SK-N-SH treated with all-trans-retinoic acid at 6 μM for 48 hours (cell line): ENCODE data around the gene RRAD.

Source experiments
- ATAC-seq: fragments of 200-7000 bp; cut with Tn5 transposase; 3 replicates; pipeline ENCODE4 v1.9.1; 2020; ENCODE audit warnings: mild to moderate bottlenecking, moderate library complexity
- ARNTL ChIP-seq: fragments of 450-650 bp; formaldehyde crosslinking; IDR thresholded peaks from 2 replicates; pipeline ENCODE4 v1.5.0; 2020; ENCODE audit warnings: low read depth, mild to moderate bottlenecking, moderate library complexity, borderline replicate concordance
- BACH2 ChIP-seq: fragments of 250-450 bp; sonication (Bioruptor Pico); IDR thresholded peaks from 2 replicates; pipeline ENCODE4 v1.9.0; 2021; ENCODE audit warnings: mild to moderate bottlenecking, borderline replicate concordance
- CSDC2 ChIP-seq: fragments of 250-450 bp; sonication (Bioruptor Pico); IDR thresholded peaks from 2 replicates; pipeline ENCODE4 v1.5.0; 2020; ENCODE audit warnings: mild to moderate bottlenecking, moderate library complexity
- ESRRG ChIP-seq: fragments of 250-450 bp; sonication (Bioruptor Pico); IDR thresholded peaks from 2 replicates; pipeline ENCODE4 v1.6.1; 2021; ENCODE audit warnings: mild to moderate bottlenecking
- GLIS3 ChIP-seq: fragments of 250-450 bp; sonication (Bioruptor Pico); IDR thresholded peaks from 2 replicates; pipeline ENCODE4 v1.5.0; 2020; ENCODE audit warnings: mild to moderate bottlenecking, moderate library complexity
- ISL1 ChIP-seq: fragments of 250-450 bp; sonication (Bioruptor Pico); IDR thresholded peaks from 2 replicates; pipeline ENCODE4 v2.1.2; 2022; ENCODE audit warnings: mild to moderate bottlenecking, moderate library complexity
- OSR1 ChIP-seq: fragments of 250-450 bp; sonication (Bioruptor Pico); IDR thresholded peaks from 2 replicates; pipeline ENCODE4 v1.8.0; 2022; ENCODE audit warnings: moderate library complexity, mild to moderate bottlenecking, inconsistent platforms
- RARB ChIP-seq: fragments of 250-450 bp; sonication (Bioruptor Pico); IDR thresholded peaks from 2 replicates; pipeline ENCODE4 v1.8.0; 2021; ENCODE audit warnings: mild to moderate bottlenecking, moderate library complexity
- TCF4 ChIP-seq: fragments of 250-450 bp; sonication (Bioruptor Pico); IDR thresholded peaks from 2 replicates; pipeline ENCODE4 v1.8.0; 2021; ENCODE audit warnings: mild to moderate bottlenecking, moderate library complexity, borderline replicate concordance
- TOX ChIP-seq: fragments of 250-450 bp; sonication (Bioruptor Pico); IDR thresholded peaks from 2 replicates; pipeline ENCODE4 v1.8.0; 2021; ENCODE audit warnings: mild to moderate bottlenecking, moderate library complexity, borderline replicate concordance
- ZC3H10 ChIP-seq: fragments of 250-450 bp; sonication (Bioruptor Pico); IDR thresholded peaks from 2 replicates; pipeline ENCODE4 v1.5.1; 2021; ENCODE audit warnings: mild to moderate bottlenecking, moderate library complexity
- ZFP3 ChIP-seq: fragments of 250-450 bp; sonication (Bioruptor Pico); IDR thresholded peaks from 2 replicates; pipeline ENCODE4 v1.5.0; 2020; ENCODE audit warnings: mild to moderate bottlenecking, moderate library complexity
- ZFP30 ChIP-seq: fragments of 450-650 bp; formaldehyde crosslinking; IDR thresholded peaks from 2 replicates; pipeline ENCODE4 v1.5.0; 2022; ENCODE audit warnings: mild to moderate bottlenecking, moderate library complexity
- ZNF565 ChIP-seq: fragments of 450-650 bp; formaldehyde crosslinking; conservative IDR thresholded peaks from 2 replicates; pipeline ENCODE4 v1.5.0; 2020; ENCODE audit warnings: low read depth, mild to moderate bottlenecking, moderate library complexity
- ZNF8 ChIP-seq: fragments of 450-650 bp; formaldehyde crosslinking; IDR thresholded peaks from 2 replicates; pipeline ENCODE4 v1.5.0; 2020; ENCODE audit warnings: mild to moderate bottlenecking, moderate library complexity
- TF ChIP-seq, protein P1 (sequence below): fragments of 250-450 bp; sonication (Bioruptor Pico); IDR thresholded peaks from 2 replicates; pipeline ENCODE4 v1.8.0; 2021; ENCODE audit warnings: low read depth, mild to moderate bottlenecking, moderate library complexity, borderline replicate concordance
- TF ChIP-seq, protein P2 (sequence below): fragments of 250-450 bp; sonication (Bioruptor Pico); IDR thresholded peaks from 2 replicates; pipeline ENCODE4 v1.5.1; 2021; ENCODE audit warnings: mild to moderate bottlenecking, moderate library complexity
- TF ChIP-seq, protein P3 (sequence below): fragments of 250-450 bp; sonication (Bioruptor Pico); IDR thresholded peaks from 2 replicates; pipeline ENCODE4 v1.5.0; 2020; ENCODE audit warnings: mild to moderate bottlenecking, moderate library complexity
- TF ChIP-seq, protein P4 (sequence below): fragments of 250-450 bp; sonication (Bioruptor Pico); IDR thresholded peaks from 2 replicates; pipeline ENCODE4 v1.8.0; 2020; ENCODE audit warnings: mild to moderate bottlenecking, moderate library complexity, borderline replicate concordance

The RRAD gene

DNA sequence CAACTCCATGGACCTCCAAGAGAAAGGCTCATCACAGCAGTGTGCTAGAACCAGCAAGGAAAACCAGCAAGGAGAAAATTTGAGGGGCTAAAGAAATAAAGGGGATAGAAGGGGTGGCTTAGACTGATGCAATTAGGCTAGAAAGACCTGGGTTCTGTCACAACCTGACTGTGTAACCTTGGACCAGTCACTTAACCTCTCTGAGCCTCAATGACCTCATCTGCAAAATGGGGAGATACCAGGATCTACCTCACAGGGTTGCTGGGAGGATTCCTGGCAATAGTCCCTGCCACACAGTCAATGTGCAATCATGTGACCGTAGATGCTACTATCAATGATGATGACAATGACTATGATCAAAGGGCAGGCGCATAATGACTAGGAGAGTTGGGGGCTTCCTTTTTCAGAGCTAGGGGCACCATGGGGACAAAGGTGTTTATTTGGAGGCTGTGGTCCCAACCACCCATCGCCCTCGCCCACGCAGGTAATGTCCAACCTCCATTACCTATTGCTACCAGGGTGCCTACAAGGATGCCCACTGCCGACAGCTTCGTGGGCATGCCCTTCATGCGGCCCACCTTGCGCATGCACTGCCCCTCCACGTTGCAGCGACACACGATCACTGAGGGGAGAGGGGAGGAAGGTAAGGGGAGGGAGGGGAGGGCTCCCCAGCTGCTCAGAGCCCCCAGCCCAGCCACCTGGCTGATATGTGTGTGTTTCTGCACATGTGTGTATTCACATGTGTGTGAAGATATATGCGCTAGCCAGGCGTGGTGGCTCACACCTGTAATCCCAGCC is 16.4 kb downstream of the RRAD start (continued):
- TF ChIP-seq, protein P1, sequence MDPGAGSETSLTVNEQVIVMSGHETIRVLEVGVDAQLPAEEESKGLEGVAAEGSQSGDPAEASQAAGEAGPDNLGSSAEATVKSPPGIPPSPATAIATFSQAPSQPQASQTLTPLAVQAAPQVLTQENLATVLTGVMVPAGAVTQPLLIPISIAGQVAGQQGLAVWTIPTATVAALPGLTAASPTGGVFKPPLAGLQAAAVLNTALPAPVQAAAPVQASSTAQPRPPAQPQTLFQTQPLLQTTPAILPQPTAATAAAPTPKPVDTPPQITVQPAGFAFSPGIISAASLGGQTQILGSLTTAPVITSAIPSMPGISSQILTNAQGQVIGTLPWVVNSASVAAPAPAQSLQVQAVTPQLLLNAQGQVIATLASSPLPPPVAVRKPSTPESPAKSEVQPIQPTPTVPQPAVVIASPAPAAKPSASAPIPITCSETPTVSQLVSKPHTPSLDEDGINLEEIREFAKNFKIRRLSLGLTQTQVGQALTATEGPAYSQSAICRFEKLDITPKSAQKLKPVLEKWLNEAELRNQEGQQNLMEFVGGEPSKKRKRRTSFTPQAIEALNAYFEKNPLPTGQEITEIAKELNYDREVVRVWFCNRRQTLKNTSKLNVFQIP (CRISPR knock-in tag), result no peak
- TF ChIP-seq, all 23 proteins: peak for 0

DNA sequence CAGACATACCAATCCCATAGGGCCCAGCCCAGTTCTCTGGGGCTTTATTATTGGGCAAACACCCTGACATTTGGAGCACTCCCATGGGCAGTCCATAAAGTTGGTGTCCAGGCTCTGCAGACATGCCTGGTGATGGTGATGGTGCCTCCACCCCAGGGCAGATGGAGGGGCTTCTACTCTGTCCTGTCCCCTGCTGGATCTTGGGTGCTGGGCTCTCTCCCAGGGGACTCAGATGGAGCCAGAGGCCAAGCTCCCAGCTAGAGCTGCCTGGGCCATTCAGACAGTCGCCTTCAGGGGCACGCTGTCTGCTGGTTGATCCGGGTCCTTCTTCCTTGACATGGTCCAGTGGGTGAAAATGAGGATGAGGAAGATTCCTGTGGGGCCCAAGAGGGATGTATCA is 17.2 kb downstream of the RRAD start:
- no peak for ATAC-seq
- TF ChIP-seq BACH2 (CRISPR knock-in tag) (no peak), RARB (CRISPR knock-in tag) (no peak), ZFP3 (CRISPR knock-in tag) (no peak), TOX (CRISPR knock-in tag) (no peak), ZFP30 (no peak)
- TF ChIP-seq, protein P2, sequence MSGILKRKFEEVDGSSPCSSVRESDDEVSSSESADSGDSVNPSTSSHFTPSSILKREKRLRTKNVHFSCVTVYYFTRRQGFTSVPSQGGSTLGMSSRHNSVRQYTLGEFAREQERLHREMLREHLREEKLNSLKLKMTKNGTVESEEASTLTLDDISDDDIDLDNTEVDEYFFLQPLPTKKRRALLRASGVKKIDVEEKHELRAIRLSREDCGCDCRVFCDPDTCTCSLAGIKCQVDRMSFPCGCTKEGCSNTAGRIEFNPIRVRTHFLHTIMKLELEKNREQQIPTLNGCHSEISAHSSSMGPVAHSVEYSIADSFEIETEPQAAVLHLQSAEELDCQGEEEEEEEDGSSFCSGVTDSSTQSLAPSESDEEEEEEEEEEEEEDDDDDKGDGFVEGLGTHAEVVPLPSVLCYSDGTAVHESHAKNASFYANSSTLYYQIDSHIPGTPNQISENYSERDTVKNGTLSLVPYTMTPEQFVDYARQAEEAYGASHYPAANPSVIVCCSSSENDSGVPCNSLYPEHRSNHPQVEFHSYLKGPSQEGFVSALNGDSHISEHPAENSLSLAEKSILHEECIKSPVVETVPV, result no peak

DNA sequence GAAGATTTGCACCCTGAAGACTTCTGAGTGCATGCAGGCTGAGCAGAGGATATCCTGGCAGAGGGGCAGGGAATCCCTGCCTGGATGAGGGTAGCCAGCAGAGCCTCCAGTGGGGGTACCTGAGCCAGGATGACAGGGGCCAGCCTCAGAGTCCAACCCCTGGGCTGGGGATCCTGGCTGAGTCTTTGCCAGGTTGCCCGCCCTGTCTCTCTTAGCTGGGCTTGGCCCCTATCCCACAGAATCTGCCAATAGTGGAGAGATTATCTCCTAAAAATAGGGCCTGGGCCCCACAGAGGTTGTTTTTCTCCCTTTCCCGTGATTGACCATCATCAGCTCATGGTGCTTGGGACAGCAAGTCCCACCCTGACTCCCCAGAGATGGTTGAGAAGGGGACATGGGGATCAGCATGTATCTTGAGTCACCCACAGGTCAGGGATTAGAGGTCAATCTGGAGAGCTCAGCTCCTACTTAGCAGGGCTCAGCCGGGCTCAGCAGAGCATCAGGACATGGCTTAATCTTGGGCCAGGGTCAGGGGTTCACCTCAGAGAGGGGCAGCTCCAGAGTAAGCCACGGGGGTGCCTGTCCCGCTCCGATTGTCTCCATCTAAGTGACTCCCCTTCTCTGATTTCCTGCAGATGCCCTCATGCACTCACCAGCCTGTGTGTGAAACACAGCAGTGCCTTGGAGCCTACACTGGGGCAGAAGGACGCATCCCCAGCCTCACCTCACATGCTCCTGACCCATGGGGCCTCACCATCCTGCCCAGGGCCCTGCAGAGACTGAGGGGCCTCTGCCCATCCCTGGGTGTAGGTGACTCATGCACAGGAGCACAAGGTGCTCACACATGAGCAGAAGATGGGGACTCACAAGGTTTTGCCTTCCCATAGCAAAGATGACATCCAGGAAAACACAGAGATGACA is 18.2 kb downstream of the RRAD start:
- TF ChIP-seq ZNF8, result no peak
- TF ChIP-seq, protein P3, sequence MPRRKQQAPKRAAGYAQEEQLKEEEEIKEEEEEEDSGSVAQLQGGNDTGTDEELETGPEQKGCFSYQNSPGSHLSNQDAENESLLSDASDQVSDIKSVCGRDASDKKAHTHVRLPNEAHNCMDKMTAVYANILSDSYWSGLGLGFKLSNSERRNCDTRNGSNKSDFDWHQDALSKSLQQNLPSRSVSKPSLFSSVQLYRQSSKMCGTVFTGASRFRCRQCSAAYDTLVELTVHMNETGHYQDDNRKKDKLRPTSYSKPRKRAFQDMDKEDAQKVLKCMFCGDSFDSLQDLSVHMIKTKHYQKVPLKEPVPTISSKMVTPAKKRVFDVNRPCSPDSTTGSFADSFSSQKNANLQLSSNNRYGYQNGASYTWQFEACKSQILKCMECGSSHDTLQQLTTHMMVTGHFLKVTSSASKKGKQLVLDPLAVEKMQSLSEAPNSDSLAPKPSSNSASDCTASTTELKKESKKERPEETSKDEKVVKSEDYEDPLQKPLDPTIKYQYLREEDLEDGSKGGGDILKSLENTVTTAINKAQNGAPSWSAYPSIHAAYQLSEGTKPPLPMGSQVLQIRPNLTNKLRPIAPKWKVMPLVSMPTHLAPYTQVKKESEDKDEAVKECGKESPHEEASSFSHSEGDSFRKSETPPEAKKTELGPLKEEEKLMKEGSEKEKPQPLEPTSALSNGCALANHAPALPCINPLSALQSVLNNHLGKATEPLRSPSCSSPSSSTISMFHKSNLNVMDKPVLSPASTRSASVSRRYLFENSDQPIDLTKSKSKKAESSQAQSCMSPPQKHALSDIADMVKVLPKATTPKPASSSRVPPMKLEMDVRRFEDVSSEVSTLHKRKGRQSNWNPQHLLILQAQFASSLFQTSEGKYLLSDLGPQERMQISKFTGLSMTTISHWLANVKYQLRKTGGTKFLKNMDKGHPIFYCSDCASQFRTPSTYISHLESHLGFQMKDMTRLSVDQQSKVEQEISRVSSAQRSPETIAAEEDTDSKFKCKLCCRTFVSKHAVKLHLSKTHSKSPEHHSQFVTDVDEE (CRISPR knock-in tag), result no peak
- no peak for TF ChIP-seq ZNF565 (CRISPR knock-in tag)
- no peak for TF ChIP-seq ESRRG (CRISPR knock-in tag)
- no peak for TF ChIP-seq ZC3H10 (CRISPR knock-in tag)
- no peak for TF ChIP-seq OSR1 (CRISPR knock-in tag)
- TF ChIP-seq, protein P4, sequence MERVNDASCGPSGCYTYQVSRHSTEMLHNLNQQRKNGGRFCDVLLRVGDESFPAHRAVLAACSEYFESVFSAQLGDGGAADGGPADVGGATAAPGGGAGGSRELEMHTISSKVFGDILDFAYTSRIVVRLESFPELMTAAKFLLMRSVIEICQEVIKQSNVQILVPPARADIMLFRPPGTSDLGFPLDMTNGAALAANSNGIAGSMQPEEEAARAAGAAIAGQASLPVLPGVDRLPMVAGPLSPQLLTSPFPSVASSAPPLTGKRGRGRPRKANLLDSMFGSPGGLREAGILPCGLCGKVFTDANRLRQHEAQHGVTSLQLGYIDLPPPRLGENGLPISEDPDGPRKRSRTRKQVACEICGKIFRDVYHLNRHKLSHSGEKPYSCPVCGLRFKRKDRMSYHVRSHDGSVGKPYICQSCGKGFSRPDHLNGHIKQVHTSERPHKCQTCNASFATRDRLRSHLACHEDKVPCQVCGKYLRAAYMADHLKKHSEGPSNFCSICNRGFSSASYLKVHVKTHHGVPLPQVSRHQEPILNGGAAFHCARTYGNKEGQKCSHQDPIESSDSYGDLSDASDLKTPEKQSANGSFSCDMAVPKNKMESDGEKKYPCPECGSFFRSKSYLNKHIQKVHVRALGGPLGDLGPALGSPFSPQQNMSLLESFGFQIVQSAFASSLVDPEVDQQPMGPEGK (CRISPR knock-in tag), result no peak
- no peak for ATAC-seq

DNA sequence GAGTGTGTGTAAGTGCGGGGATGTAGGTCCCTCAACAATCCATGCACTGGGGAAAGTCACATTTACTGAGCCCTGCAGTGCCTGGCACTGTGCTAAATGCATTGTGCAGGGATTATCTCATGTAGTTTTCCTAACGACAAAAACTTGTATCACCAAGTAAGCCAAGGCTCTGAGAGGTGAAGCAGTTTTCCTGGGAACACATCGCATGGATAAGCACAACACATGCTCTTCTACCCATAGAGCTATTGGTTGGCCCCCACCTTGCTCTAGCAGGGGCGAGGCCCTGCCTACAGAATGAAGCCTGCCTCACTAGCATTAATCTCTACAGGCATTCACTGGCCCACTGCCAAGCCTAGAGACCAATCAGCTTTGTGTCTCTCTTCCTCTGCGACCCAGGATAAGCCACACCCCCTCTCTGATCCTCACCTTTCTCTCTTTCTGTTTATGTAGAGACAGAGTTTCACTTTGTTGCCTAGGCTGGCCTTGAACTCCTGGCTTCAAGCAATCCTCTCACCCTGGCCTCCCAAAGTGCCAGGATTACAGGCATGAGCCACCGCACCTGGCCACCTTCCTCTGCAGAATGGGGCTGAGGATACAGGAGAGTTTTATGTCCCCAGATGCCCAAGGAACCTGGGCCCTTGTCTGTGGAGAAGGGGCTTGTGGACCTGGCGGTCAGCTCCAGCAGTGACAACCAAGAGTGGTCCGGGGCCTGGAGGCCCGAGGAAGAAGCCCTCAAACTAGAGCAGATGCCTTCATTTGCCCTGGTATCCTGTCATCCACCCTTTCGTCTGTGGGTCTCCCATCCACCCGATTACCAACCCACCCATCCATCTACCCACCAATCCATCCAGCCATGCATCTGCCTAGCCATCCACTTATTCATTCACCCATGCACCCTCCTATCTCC is 19.4 kb downstream of the RRAD start:
- ATAC-seq, result no peak
- TF ChIP-seq ISL1 (CRISPR knock-in tag) (no peak), TOX (CRISPR knock-in tag) (no peak), ZFP30 (no peak), ZNF8 (no peak), TCF4 (CRISPR knock-in tag) (no peak), RARB (CRISPR knock-in tag) (no peak), CSDC2 (CRISPR knock-in tag) (no peak), ZNF565 (CRISPR knock-in tag) (no peak), GLIS3 (no peak), ARNTL (CRISPR knock-in tag) (no peak), BACH2 (CRISPR knock-in tag) (no peak), ZFP3 (CRISPR knock-in tag) (no peak), ZC3H10 (CRISPR knock-in tag) (no peak)
- TF ChIP-seq, protein P2, result no peak
- TF ChIP-seq, protein P3 (CRISPR knock-in tag), result no peak
